Skeletal muscle satellite cell (primary cell): ENCODE data around the gene GRIN2A.

Experiments
- H3K27me3 ChIP-seq: 2 replicates; pipeline ENCODE4 v1.7.0; 2013; ENCODE audit warnings: low read length; ENCODE audit not compliant: control insufficient read depth, insufficient read depth
- H3K36me3 ChIP-seq: 2 replicates; pipeline ENCODE4 v1.7.0; 2013; ENCODE audit warnings: mild to moderate bottlenecking, control low read depth, low read length; ENCODE audit not compliant: insufficient read depth
- H3K4me1 ChIP-seq: 2 replicates; pipeline ENCODE4 v1.7.0; 2013; ENCODE audit warnings: low read length; ENCODE audit not compliant: control insufficient read depth, insufficient read depth
- H3K4me2 ChIP-seq: 2 replicates; pipeline ENCODE4 v1.7.0; 2013; ENCODE audit warnings: mild to moderate bottlenecking, low read length
- H3K4me3 ChIP-seq: 2 replicates; pipeline ENCODE4 v1.7.0; 2013; ENCODE audit warnings: low read length
- H3K9ac ChIP-seq: 2 replicates; pipeline ENCODE4 v1.7.0; 2013; ENCODE audit warnings: mild to moderate bottlenecking, low read depth, low read length, moderate library complexity
- H3K9me3 ChIP-seq: replicated peaks from 2 replicates; pipeline ENCODE4 v1.7.0; 2013; ENCODE audit warnings: mild to moderate bottlenecking, control low read depth, low read length

Gene GRIN2A

DNA sequence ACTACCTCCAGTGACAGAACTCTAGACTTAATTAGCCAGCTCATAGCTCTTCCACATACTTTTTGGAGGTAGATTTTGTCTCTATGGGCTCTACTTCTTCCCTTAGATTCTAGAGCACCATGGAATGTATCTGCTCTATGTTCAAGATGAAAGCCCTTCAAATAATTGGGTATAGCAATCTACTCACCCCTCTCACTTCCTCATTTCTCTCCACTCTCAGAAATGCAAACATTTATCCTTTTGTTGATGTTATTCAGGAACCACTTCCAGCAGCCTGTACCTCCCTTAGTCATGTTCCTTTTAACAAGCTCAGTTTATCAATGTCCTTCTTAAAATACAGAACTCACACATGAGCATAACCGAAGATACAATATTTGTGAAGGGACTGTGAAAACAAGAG lies 78.5 kb downstream of the GRIN2A start:
- Histone ChIP-seq H3K4me2 (no peak overlapping the region), H3K4me1 (no peaks in the 10 kb centered on the region), H3K9me3 (peaks cover 14% of the 10 kb centered on the region), H3K4me3 (no peak overlapping the region), H3K27me3 (no peaks in the 10 kb centered on the region), H3K9ac (no peak overlapping the region), H3K36me3 (no peaks in the 10 kb centered on the region)

DNA sequence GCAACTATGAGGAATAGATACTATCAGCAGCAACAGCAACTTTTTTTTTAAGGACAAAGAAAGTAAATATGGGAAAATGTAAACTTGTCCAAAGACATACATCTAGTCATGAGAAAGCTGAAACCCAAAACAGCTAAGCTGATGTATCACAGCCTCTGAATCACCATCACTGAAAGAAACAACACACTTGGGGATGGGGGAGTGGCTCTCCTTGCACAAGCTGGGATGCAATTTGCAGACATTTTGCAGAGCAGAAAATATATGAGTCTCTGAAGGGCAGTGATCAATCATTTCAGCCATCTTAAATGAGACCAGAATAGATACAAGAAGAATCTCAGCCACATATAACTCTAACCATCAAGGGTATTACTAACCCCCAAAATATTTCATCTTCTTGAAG lies 79.1 kb downstream of the GRIN2A start:
- H3K4me1 ChIP-seq: no peaks in the 10 kb centered on the region
- H3K4me2 ChIP-seq: no peak overlapping the region
- no peak overlapping the region for H3K4me3 ChIP-seq
- H3K9ac ChIP-seq: no peak overlapping the region
- no peaks in the 10 kb centered on the region for H3K27me3 ChIP-seq
- no peaks in the 10 kb centered on the region for H3K36me3 ChIP-seq
- peaks cover 10% of the 10 kb centered on the region for H3K9me3 ChIP-seq

DNA sequence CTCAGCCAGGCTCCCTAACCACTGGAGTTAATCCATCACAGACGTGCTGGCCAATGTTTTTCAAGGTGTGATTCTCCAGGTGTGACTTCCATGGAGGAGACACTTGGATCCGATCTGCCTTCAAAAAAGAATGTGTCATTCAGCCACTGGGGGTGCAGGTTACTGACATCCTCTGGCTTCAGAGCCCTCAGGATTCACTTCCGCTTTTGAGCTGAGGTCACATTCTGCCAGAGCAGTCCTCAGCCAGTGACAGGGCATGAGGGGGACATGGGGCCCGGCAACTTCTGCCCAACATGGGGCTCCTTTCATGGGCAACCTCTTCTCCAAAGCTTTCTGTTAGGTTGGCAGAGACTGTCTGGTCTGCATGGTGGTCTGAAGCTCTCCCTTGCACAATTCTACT lies 81.4 kb downstream of the GRIN2A start:
- H3K9ac ChIP-seq: no peak overlapping the region

DNA sequence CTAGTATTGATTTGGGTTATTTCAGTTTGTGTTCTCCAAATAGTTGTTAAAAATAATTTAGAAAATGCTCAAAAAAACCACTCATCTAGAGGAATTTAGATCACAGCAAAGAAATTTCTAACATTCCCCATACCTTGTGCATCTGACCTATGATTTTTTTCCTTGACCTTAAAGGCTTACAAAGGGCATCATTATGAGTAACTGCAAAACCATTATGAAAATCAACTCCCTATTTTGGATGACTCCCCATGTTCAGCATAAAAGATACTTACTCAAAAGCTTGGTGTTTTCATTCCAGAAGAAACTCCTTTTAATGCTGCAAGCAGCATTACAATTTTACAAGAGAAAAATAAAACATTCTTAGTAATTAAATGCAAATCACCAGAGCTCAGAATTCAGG lies 83.2 kb downstream of the GRIN2A start:
- no peaks in the 10 kb centered on the region for H3K4me1 ChIP-seq
- no peaks in the 10 kb centered on the region for H3K36me3 ChIP-seq
- no peaks in the 10 kb centered on the region for H3K27me3 ChIP-seq
- H3K4me2 ChIP-seq: no peak overlapping the region
- peaks cover 5% of the 10 kb centered on the region for H3K9me3 ChIP-seq
- H3K9ac ChIP-seq: no peak overlapping the region
- no peak overlapping the region for H3K4me3 ChIP-seq

More for the DNA sequence above, 81.4 kb downstream of the GRIN2A start:
- Histone ChIP-seq H3K9me3 (peaks cover 5% of the 10 kb centered on the region), H3K4me2 (no peak overlapping the region), H3K4me1 (no peaks in the 10 kb centered on the region), H3K4me3 (no peak overlapping the region), H3K27me3 (no peaks in the 10 kb centered on the region), H3K36me3 (no peaks in the 10 kb centered on the region)

DNA sequence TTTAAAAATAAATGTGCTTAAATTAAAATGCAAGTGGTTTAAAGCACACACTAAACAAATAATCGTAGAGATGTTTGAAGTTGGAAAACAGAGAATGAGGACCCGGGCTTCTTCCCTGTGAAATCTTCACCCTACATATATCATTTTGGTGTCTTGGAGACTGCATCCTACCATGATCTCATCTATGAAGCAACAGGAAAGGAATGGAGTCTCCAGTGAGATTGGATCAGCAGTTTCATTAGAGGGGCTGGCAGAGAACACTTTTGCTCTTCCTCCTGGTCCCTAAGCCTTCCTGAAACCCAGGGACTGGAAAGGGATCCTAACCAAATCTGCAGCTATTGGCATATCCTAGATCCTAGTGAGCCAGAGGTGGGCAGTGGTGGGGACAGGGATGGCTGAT lies 85.0 kb downstream of the GRIN2A start:
- no peak overlapping the region for H3K4me3 ChIP-seq
- no peak overlapping the region for H3K9ac ChIP-seq
- H3K4me2 ChIP-seq: no peak overlapping the region
- peaks cover 5% of the 10 kb centered on the region for H3K9me3 ChIP-seq
- H3K36me3 ChIP-seq: no peaks in the 10 kb centered on the region
- no peaks in the 10 kb centered on the region for H3K4me1 ChIP-seq
- H3K27me3 ChIP-seq: no peaks in the 10 kb centered on the region

DNA sequence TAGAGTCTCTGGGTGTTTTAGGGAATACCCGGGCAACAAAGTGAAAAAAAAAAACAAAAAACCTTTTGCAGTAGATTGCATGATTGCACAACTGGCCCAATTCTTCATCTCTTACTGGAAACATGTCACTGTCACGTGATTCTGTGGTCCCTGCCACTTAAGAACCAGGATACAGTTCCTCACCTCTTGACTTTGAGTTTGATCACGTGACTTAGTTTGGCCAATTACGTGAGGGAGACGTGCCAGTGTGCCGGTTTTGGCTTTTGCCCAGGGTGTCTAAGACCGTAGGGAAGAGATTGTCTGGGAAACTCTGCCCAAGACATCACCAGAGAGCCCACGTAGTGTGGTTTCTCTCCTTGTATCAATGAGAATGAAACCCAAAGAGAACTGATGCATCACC lies 88.7 kb downstream of the GRIN2A start:
- no peaks in the 10 kb centered on the region for H3K4me1 ChIP-seq
- no peak overlapping the region for H3K4me3 ChIP-seq
- no peaks in the 10 kb centered on the region for H3K36me3 ChIP-seq
- H3K9ac ChIP-seq: no peak overlapping the region
- no peaks in the 10 kb centered on the region for H3K9me3 ChIP-seq
- no peaks in the 10 kb centered on the region for H3K27me3 ChIP-seq
- no peak overlapping the region for H3K4me2 ChIP-seq

DNA sequence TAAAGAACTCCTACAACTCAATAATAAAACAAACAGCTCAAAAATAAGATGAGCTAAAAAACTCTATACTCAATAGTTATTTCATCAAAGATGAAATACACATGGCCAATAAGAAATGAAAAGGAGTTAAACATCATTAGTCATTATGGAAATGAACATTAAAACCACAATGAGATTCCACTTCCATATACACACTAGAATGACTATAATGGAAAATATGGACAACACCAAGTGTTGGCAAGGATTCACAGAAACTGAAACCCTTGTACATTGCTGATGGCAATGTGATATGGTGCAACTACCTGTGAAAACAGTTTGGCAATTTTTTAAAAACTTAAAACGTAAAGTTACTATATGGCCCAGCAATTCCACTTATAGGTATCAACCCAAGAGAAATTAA lies 91.4 kb downstream of the GRIN2A start:
- H3K9ac ChIP-seq: no peak overlapping the region
- H3K9me3 ChIP-seq: no peaks in the 10 kb centered on the region
- H3K4me3 ChIP-seq: no peak overlapping the region
- no peaks in the 10 kb centered on the region for H3K27me3 ChIP-seq
- no peak overlapping the region for H3K4me2 ChIP-seq
- H3K4me1 ChIP-seq: no peaks in the 10 kb centered on the region
- no peaks in the 10 kb centered on the region for H3K36me3 ChIP-seq

DNA sequence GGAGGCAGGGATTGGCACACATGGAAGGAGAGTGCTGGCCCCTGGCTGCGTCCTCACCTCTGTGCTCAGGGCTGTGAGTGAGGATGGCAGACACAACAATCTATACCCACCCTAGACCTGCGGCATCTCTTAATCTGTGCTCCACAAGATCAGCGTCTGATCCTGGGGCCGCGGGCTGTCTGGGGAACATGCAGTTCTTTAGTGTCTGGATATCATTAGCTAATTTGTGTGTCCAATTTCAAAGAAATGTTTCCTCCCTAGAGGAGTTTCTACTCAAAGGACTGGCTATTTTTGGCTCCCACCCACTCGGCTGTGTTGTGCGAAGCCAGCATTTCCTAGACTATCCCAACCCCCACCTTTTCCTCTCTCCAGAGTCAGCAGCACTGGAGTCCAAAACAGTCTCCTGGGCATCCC lies 93.8 kb downstream of the GRIN2A start:
- Histone ChIP-seq H3K4me3 (no peak overlapping the region), H3K36me3 (no peaks in the 10 kb centered on the region), H3K4me2 (no peak overlapping the region), H3K9me3 (no peaks in the 10 kb centered on the region), H3K9ac (no peak overlapping the region), H3K4me1 (no peaks in the 10 kb centered on the region), H3K27me3 (no peaks in the 10 kb centered on the region)

DNA sequence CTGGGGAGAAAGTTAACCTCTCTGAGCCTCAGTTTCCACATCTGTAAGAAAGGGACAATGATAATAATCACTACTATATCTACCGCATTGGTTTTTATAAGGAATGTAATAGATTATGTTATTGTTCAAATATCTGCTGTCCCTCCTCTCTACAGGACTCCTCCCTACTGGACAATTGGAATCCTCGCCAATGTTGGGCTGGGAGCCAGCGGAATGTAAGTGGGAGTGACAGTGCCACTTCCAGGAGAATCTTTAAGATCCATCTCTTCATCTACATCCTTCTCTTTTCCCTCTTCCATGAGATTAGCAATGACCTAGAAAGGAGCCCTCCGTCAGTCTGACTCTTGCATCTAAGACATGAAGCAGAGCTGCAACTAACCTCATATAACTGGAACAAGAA lies 95.1 kb downstream of the GRIN2A start:
- Histone ChIP-seq H3K9me3 (no peaks in the 10 kb centered on the region), H3K4me1 (no peaks in the 10 kb centered on the region), H3K4me2 (no peak overlapping the region), H3K36me3 (no peaks in the 10 kb centered on the region), H3K27me3 (no peaks in the 10 kb centered on the region), H3K4me3 (no peak overlapping the region), H3K9ac (no peak overlapping the region)

DNA sequence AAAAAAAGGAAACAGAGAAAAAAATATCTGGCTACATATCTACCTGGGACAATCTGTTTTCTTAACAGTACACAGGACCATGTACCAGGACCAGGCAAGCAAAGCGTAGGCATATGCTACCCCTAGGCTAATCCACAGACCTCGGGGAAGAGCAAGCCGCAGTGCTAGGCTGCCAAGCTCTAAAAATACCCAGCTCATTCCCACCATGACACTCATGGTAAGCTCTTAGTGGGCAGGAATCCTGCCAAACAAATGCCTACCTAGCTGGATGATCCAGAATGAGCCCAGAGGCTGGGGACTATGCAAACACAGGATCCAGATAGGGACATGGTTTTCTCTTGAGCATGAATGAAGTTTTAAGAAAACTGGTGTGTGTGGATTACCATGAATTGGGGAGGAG lies 95.6 kb downstream of the GRIN2A start:
- Histone ChIP-seq H3K36me3 (no peaks in the 10 kb centered on the region), H3K4me2 (no peak overlapping the region), H3K27me3 (no peaks in the 10 kb centered on the region), H3K4me3 (no peak overlapping the region), H3K9ac (no peak overlapping the region), H3K9me3 (no peaks in the 10 kb centered on the region), H3K4me1 (no peaks in the 10 kb centered on the region)

DNA sequence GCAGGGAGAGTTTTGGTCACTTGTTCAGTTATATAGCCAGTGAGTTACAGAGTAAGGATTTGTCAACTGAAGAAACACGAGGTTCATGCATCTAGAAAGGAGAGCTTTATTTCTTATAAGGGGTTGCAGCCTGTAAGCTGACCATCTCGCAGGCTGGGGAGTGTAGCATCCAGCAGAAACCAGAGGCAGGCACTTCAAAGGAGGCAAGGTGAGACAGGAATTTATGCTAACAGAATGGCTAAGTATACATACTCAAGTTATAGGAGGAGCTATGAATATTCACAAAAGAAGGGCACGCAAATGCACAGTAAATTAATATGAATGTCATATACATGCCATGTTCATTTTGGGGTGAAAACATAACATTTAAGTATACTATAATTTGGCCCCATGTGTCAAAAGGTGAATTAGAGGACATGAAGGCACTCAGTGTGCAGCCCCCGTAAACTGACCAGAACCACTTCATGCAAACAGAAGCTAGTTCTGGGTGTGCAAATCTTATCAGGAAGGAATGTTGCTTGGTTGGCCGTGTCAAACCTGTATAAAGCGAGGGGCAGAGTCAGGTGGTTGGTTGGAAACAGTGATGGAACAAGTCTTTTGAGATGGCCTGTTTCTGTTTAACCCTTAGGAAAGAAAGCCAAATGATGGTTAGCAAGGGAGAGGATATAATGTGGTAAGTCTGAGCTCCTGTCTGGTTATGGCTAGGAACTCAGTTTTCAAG lies 97.0 kb downstream of the GRIN2A start:
- Histone ChIP-seq H3K4me1 (no peaks in the 10 kb centered on the region), H3K4me2 (no peak overlapping the region), H3K4me3 (no peak overlapping the region), H3K9ac (no peak overlapping the region), H3K36me3 (no peaks in the 10 kb centered on the region), H3K27me3 (no peaks in the 10 kb centered on the region), H3K9me3 (peaks cover 5% of the 10 kb centered on the region)

DNA sequence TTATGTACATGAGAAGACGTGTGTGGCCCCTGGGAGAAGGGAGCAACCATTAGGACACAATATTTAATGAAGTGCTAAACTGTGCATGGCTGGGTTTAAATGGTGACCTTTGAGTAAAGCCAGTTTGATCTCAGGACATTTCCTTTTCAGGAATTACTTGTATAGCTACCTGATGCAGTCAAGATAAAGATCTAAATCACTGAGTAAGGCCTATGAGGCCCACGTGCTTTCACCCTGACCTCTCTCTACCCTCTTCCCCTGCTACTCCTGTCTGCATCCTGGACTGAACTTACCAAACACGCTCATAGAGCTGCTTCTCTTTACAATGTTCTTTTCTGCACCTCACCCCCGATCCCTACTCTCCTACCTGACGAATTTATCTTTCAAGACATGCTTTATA lies 98.9 kb downstream of the GRIN2A start:
- Histone ChIP-seq H3K9me3 (peaks cover 10% of the 10 kb centered on the region), H3K4me2 (no peak overlapping the region), H3K4me3 (no peak overlapping the region), H3K27me3 (no peaks in the 10 kb centered on the region), H3K9ac (no peak overlapping the region), H3K4me1 (no peaks in the 10 kb centered on the region), H3K36me3 (no peaks in the 10 kb centered on the region)
